GM04503 (cell line): ENCODE results near the gene DLG2.

ENCODE experiments used
- DNase-seq: peaks from one replicate; pipeline ENCODE4 v3.0.0-alpha.2; 2012; ENCODE audit warnings: low read depth

The DLG2 gene

DNA sequence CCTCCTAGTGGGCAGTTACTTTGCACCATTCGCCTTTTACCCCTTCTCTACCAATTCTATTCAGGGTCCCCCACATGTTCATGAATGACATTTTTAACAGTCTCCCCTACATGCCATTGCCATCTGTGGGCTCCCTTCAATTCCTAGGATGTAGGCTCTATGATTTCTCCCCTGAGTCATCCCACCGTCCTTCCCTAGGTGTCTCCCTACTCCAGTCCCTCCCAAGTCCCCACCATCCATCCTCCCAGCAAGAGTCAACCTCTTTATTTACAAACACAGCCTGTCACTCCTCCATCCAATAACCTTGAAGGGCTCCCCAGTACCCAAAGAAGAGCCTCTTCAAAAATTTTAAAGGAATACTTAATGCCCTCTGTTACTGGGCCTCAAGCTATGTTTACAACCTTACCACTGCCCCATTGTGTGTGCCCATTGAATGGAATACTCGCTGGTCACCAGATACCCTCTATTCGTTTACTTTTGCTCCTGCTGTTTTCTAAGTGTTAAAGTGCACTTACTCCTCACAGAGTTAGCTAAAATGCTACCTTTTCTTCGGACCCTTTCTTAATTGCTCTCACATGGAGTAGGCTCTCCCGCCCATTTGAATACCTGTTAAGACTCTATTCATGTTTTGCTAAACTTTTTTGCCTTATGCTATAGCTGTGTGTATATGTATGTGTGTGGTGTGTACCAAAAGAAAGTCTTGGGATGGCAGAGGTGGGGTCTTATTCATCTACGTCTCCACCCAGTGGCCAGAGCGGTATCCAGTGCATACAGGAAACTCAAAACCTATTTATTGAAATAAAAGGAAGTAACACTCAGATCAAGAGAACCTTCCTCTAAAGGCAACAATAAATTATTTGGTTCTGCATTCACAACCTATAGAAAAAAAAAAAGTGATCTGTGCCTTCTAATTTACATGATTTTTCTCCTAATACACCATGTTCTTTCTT is 2105.2 kb downstream of the DLG2 start:
- no peak for DNase-seq

GRCh38 chr11:83520849-83521248 is 2106.3 kb downstream of the DLG2 start:
- no peak for DNase-seq

GRCh38 chr11:83511646-83512045 is 2115.5 kb downstream of the DLG2 start:
- DNase-seq, result no peak

- no peak for DNase-seq
These were observed 2116.3 kb downstream of the DLG2 start for GRCh38 chr11:83510530-83511460.

GRCh38 chr11:83508804-83509203 is 2118.3 kb downstream of the DLG2 start:
- DNase-seq, result no peak

DNA sequence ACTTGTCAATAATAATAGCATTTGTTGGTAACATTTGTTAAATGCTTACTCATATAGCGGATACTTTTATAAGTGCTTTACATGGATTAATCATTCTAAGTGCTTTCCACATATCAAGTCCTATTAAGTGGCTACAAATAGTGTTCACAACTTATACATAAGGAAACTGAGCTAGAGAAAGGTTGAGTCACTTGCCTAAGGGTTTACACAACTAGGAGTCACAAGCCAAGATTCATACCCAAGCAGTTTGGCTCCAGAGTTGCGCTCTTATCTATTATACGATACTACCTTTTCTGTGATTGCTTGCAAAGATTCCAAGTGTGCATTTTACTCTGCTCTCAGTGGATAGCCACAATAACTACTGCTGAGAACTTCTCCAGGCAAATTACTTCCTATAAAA is 2125.1 kb downstream of the DLG2 start:
- no peak for DNase-seq

DNA sequence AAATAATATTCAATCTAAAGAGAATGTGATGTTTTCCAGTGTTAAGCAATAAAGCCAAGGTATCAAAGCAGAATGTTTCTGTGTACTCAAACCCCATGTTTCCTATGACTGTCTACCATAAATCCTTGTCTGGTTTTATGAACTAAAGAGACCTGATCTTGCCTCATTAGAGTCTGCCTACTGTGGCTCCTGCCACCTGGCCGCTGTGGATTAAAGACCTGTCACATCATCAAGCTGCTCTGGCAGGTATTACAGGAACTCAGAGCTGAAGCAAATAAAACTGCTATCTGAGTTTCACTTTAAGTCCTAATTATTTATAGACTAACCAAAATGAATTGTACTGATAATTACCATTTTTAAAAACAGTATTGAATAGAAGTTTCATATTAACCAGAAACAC is 2133.2 kb downstream of the DLG2 start:
- DNase-seq, result no peak

GRCh38 chr11:83493034-83493433 is 2134.1 kb downstream of the DLG2 start:
- DNase-seq, result no peak

DNA sequence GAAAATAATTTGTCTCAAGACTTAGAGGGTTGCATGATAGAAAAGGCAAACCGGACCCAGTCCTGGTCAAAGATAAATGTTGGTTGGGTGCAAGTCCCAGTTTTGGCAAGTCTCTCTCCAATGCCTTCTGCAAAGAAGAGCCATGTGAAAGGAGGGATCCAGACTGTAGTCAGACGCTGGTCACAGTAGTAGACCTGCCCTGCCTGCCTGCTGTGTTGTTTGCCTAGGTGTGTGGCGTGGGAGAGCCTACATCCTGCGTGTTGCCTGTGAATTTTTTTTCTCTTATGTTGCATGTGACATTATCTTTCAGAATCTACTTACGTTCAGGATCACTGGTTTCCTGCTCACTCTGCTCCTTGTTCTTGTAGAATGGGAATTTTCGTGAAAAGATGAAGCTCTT is 2143.3 kb downstream of the DLG2 start:
- DNase-seq, result no peak

GRCh38 chr11:83480811-83481210 is 2146.3 kb downstream of the DLG2 start:
- no peak for DNase-seq

- DNase-seq, result no peak
These were observed 2146.9 kb downstream of the DLG2 start for GRCh38 chr11:83480251-83480650.

- no peak for DNase-seq
These were observed 2149.4 kb downstream of the DLG2 start for GRCh38 chr11:83477772-83478171.

GRCh38 chr11:83475760-83476159 is 2151.4 kb downstream of the DLG2 start:
- no peak for DNase-seq

DNA sequence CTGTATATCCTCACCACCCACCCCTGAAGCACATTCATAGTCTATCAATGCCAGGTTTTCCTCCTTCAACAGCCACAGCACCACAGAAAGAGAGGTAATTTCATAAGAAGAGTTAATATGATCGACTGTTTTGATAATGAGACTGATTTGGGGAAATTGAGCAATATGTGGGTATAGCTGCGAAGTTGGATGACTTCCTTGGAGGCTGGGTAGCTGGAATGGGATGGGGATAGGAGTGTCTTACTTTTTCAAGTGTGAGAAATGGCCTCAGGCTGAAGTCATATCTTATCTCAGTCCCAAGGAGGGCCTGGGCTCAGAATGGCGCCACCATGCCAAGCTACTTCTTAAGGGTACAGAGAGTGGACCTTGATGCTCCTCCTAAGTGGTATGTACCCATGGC is 2153.4 kb downstream of the DLG2 start:
- no peak for DNase-seq

DNA sequence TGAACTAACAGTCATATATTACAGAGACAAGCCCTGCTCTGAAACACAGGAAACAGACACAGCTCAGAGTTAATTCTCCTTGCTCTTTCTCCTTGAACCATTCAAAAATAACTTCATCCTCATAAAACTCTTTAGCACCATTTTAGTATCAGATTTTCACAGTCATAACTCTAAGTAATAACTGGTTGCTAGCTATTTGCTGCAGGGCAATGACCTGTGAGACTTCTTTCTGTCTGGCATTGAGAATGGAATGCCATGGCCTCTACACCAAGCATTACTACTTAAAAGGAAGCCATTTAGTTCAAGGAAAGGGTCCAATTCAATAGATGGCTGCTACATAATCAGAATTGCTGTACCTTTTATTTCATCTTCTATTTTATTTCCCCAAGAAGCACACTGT is 2154.3 kb downstream of the DLG2 start:
- DNase-seq, result no peak

- DNase-seq, result no peak
These were observed 2155.1 kb downstream of the DLG2 start for GRCh38 chr11:83471831-83472727.

DNA sequence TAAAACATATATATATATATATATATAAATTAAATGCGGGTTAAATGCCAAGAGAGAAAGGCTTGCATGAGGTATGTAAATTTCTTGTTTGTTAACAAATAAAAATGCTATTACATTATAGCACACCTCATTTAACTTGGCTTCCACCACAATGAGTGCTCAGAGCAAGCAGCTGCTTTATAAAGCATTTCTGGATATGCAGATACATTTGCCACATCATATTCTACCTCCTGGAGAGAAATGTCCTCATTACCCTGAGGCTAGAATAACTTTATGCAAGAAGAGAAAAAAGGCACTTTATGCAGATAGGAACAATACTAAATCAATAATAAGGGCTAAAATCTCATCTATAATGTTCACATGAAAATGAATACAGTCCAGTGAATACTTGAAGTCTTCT is 2159.3 kb downstream of the DLG2 start:
- no peak for DNase-seq

DNA sequence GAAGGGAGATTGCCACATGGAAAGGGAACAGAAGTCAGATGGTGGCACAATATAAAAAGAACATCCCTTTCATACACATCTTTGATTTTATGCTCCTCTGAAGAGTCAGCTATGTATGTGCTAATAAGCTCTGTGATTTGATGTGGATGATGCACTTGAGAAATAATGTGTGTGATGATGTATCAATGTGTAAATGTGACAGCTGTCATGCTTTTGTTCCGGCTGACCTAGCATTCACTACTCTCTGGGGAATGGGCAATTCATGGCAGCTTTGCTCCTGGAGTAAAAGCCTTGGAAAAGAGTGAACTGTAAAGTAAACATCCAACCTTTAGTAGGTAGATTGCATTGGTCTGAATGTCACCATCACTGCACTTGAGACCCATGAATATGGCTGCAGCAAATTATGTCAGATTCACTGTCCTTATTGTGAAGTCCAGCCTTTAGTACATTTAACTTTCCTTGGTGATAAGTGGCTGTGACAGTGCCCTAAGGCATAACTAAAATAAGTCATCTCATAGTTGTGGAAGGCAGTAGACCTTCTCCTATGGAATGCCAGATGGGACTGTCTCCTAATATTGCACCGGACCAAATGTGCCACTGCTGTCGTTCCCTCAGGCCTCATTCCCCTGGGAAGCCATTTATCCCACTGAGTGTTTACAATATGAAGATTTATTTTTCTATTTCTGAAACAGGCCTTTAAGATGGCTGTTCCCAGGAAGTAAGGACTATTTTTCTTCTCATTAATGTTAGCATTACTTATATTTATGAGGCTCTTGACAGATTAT is 2162.8 kb downstream of the DLG2 start:
- DNase-seq, result no peak

- no peak for DNase-seq
These were observed 2167.3 kb downstream of the DLG2 start for GRCh38 chr11:83459798-83460197.

- no peak for DNase-seq
These were observed 2170.6 kb downstream of the DLG2 start for GRCh38 chr11:83456566-83456965.

- no peak for DNase-seq
These were observed 2171.1 kb downstream of the DLG2 start for GRCh38 chr11:83456075-83456474.
